IMR-90 (cell line): ENCODE data around the gene VCL. TPM values are rescaled to one million over a fixed set of nuclear protein-coding genes. Genes with fewer than 3 reads are reported as not detected.

ENCODE experiments used
- ATAC-seq: fragments of 200-7000 bp; cut with Tn5 transposase; 2 replicates; pipeline ENCODE4 v1.9.1; 2020; ENCODE audit warnings: low read depth, mild to moderate bottlenecking, moderate library complexity
- BruUV-seq: library from RNA; stranded (reverse); fragments of 400-500 nt; replicated peaks from 2 replicates; lab custom pipeline; 2021; lab: Mats Ljungman, UMichigan
- CTCF ChIA-PET: fragments of 300-600 bp; formaldehyde crosslinking; extraction: SDS; loops from one replicate; lab custom pipeline; 2021; ENCODE audit warnings: antibody characterized with exemption; lab: Yijun Ruan, JAX
- POLR2A ChIA-PET: fragments of 300-600 bp; sonication (Branson Sonifier 250); formaldehyde crosslinking; loops from one replicate; lab custom pipeline; 2022; ENCODE audit warnings: antibody characterized with exemption; ENCODE audit not compliant: unreplicated experiment; lab: Charles Lee
- DNase-seq: peaks from one replicate; pipeline ENCODE4 v3.0.0; 2013
- H2AFZ ChIP-seq: replicated peaks from 2 replicates; pipeline ENCODE3; 2013; ENCODE audit warnings: low read length, mild to moderate bottlenecking; ENCODE audit not compliant: poor library complexity
- H2AK5ac ChIP-seq: 2 replicates; pipeline ENCODE4 v1.6.1; 2013; ENCODE audit warnings: low read depth, low read length, inconsistent platforms
- H2AK9ac ChIP-seq: replicated peaks from 2 replicates; pipeline ENCODE3; 2013; ENCODE audit warnings: mild to moderate bottlenecking, low read depth, low read length, moderate library complexity; ENCODE audit not compliant: poor library complexity
- H2BK120ac ChIP-seq: 2 replicates; pipeline ENCODE4 v1.6.1; 2013; ENCODE audit warnings: low read depth, low read length, inconsistent platforms
- H2BK15ac ChIP-seq: 3 replicates; pipeline ENCODE4 v1.6.1; 2013; ENCODE audit warnings: low read depth, low read length, inconsistent platforms
- H2BK20ac ChIP-seq: 2 replicates; pipeline ENCODE4 v1.6.1; 2013; ENCODE audit warnings: low read depth, mild to moderate bottlenecking, inconsistent platforms, low read length, moderate library complexity
- H2BK5ac ChIP-seq: 2 replicates; pipeline ENCODE4 v1.6.1; 2013; ENCODE audit warnings: mild to moderate bottlenecking, low read depth, low read length, inconsistent platforms; ENCODE audit not compliant: poor library complexity, severe bottlenecking
- H3K14ac ChIP-seq: replicated peaks from 2 replicates; pipeline ENCODE4 v1.6.1; 2013; ENCODE audit warnings: low read depth, low read length, inconsistent platforms
- H3K18ac ChIP-seq: 2 replicates; pipeline ENCODE4 v1.6.1; 2013; ENCODE audit warnings: low read depth, low read length, control low read depth
- H3K23ac ChIP-seq: 2 replicates; pipeline ENCODE4 v1.6.1; 2013; ENCODE audit warnings: low read depth, low read length, inconsistent platforms
- H3K27ac ChIP-seq: 2 replicates; pipeline ENCODE4 v1.5.1; 2013; ENCODE audit warnings: mild to moderate bottlenecking, control low read depth, low read length; ENCODE audit not compliant: insufficient read depth
- H3K27me3 ChIP-seq: 2 replicates; pipeline ENCODE4 v1.6.1; 2013; ENCODE audit warnings: low read length; ENCODE audit not compliant: control insufficient read depth, insufficient read depth
- H3K36me3 ChIP-seq: 2 replicates; pipeline ENCODE4 v1.6.1; 2013; ENCODE audit warnings: low read length, mixed read lengths; ENCODE audit not compliant: control insufficient read depth, insufficient read depth
- H3K4ac ChIP-seq: 2 replicates; pipeline ENCODE4 v1.6.1; 2013; ENCODE audit warnings: low read depth, low read length, inconsistent platforms
- H3K4me1 ChIP-seq: 2 replicates; pipeline ENCODE4 v1.6.1; 2013; ENCODE audit warnings: low read length, mixed read lengths; ENCODE audit not compliant: control insufficient read depth, insufficient read depth
- H3K4me2 ChIP-seq: 2 replicates; pipeline ENCODE4 v1.6.1; 2013; ENCODE audit warnings: low read depth, mild to moderate bottlenecking, control low read depth, low read length, moderate library complexity
- H3K4me3 ChIP-seq: 2 replicates; pipeline ENCODE4 v1.5.1; 2013; ENCODE audit warnings: low read depth, mild to moderate bottlenecking, control low read depth, low read length, moderate library complexity; ENCODE audit not compliant: insufficient read depth
- H3K56ac ChIP-seq: 2 replicates; pipeline ENCODE4 v1.6.1; 2013; ENCODE audit warnings: low read length, inconsistent platforms; ENCODE audit not compliant: insufficient read depth; ENCODE audit errors: extremely low read depth
- H3K79me1 ChIP-seq, 2 experiments: 2 replicates each; pipeline ENCODE4 v1.6.1; 2013; ENCODE audit warnings: low read length in 2 of 2, inconsistent platforms in 1 of 2, low read depth in 1 of 2
- H3K9ac ChIP-seq: 2 replicates; pipeline ENCODE4 v1.6.1; 2013; ENCODE audit warnings: low read depth, low read length, control low read depth
- H3K9me1 ChIP-seq: 2 replicates; pipeline ENCODE4 v1.6.1; 2013; ENCODE audit warnings: low read length, inconsistent platforms; ENCODE audit not compliant: insufficient read depth
- H3K9me3 ChIP-seq: 2 replicates; pipeline ENCODE4 v1.6.1; 2013; ENCODE audit warnings: low read length; ENCODE audit not compliant: control insufficient read depth, insufficient read depth
- H4K20me1 ChIP-seq: 2 replicates; pipeline ENCODE4 v1.6.1; 2013; ENCODE audit warnings: low read length, inconsistent platforms; ENCODE audit not compliant: insufficient read depth
- H4K5ac ChIP-seq: 2 replicates; pipeline ENCODE4 v1.6.1; 2013; ENCODE audit warnings: mild to moderate bottlenecking, low read depth, low read length, control low read depth
- H4K8ac ChIP-seq, 2 experiments: 2 replicates each; pipeline ENCODE4 v1.6.1; 2013; ENCODE audit warnings: low read depth in 2 of 2, low read length in 2 of 2, control low read depth in 1 of 2, inconsistent platforms in 1 of 2
- H4K91ac ChIP-seq: 2 replicates; pipeline ENCODE4 v1.6.1; 2013; ENCODE audit warnings: low read depth, low read length, inconsistent platforms; ENCODE audit not compliant: insufficient read depth
- BHLHE40 ChIP-seq: fragments of 150-350 bp; IDR thresholded peaks from 2 replicates; pipeline ENCODE4 v1.6.1; 2016; ENCODE audit warnings: mild to moderate bottlenecking, low read depth, low read length
- CEBPB ChIP-seq: IDR thresholded peaks from 2 replicates; pipeline ENCODE4 v1.6.1; 2012; ENCODE audit warnings: low read depth, low read length, improper control_type of control experiment
- CHD1 ChIP-seq: IDR thresholded peaks from 2 replicates; pipeline ENCODE4 v1.6.1; 2012; ENCODE audit warnings: low read depth, low read length, improper control_type of control experiment
- CTCF ChIP-seq: conservative IDR thresholded peaks from 2 replicates; pipeline ENCODE4 v1.5.1; 2012; ENCODE audit warnings: mild to moderate bottlenecking, low read depth, low read length, improper control_type of control experiment
- ELK1 ChIP-seq: fragments of 150-350 bp; IDR thresholded peaks from 2 replicates; pipeline ENCODE4 v1.6.1; 2016; ENCODE audit warnings: low read depth, mild to moderate bottlenecking, low read length, moderate library complexity, borderline replicate concordance
- FOS ChIP-seq: fragments of 150-350 bp; IDR thresholded peaks from 2 replicates; pipeline ENCODE4 v1.6.1; 2016; ENCODE audit warnings: low read depth, low read length
- MAFK ChIP-seq: IDR thresholded peaks from 2 replicates; pipeline ENCODE4 v1.6.1; 2012; ENCODE audit warnings: low read depth, low read length, improper control_type of control experiment
- MAZ ChIP-seq: IDR thresholded peaks from 2 replicates; pipeline ENCODE4 v1.6.1; 2012; ENCODE audit warnings: low read depth, mild to moderate bottlenecking, low read length, improper control_type of control experiment, moderate library complexity, borderline replicate concordance
- MXI1 ChIP-seq: IDR thresholded peaks from 2 replicates; pipeline ENCODE4 v1.6.1; 2012; ENCODE audit warnings: low read depth, mild to moderate bottlenecking, low read length, moderate library complexity, borderline replicate concordance
- NFE2L2 ChIP-seq: fragments of 150-350 bp; IDR thresholded peaks from 2 replicates; pipeline ENCODE4 v1.6.1; 2016; ENCODE audit warnings: low read depth, mild to moderate bottlenecking, low read length
- POLR2A ChIP-seq: IDR thresholded peaks from 2 replicates; pipeline ENCODE4 v1.6.1; 2012; ENCODE audit warnings: mild to moderate bottlenecking, low read depth, low read length
- RAD21 ChIP-seq: IDR thresholded peaks from 2 replicates; pipeline ENCODE4 v1.6.1; 2012; ENCODE audit warnings: low read length, improper control_type of control experiment
- RCOR1 ChIP-seq: IDR thresholded peaks from 2 replicates; pipeline ENCODE4 v1.6.1; 2012; ENCODE audit warnings: mild to moderate bottlenecking, low read length, improper control_type of control experiment; ENCODE audit not compliant: insufficient replicate concordance
- RFX5 ChIP-seq: IDR thresholded peaks from 2 replicates; pipeline ENCODE4 v1.8.0; 2012; ENCODE audit warnings: low read depth, mild to moderate bottlenecking, low read length, moderate library complexity
- SMC3 ChIP-seq: fragments of 150-350 bp; IDR thresholded peaks from 2 replicates; pipeline ENCODE4 v1.6.1; 2016; ENCODE audit warnings: low read depth, mild to moderate bottlenecking, antibody characterized with exemption, low read length, moderate library complexity
- USF2 ChIP-seq: fragments of 150-350 bp; IDR thresholded peaks from 2 replicates; pipeline ENCODE4 v1.6.1; 2017; ENCODE audit warnings: mild to moderate bottlenecking, antibody characterized with exemption, low read length, low read depth
- WGBS, 2 experiments: methylation state at CpG; one replicate each; pipeline versions ENCODE4 v1.1.5 to v1.1.7; 2013; ENCODE audit warnings: missing lambda C conversion rate in 2 of 2; ENCODE audit not compliant: insufficient read length in 1 of 2; ENCODE audit errors: extremely low coverage in 2 of 2; 5-methylcytosine and 5-hydroxymethylcytosine counted together
- dilution Hi-C: fragments of 300-500 bp; cut with HindIII; formaldehyde crosslinking; loops from one replicate; pipeline ENCODE4 v1.14.3; 2018; ENCODE audit warnings: low sequenced_read_pairs; ENCODE audit not compliant: unreplicated experiment
- in situ Hi-C: fragments of 300-500 bp; cut with MboI; formaldehyde crosslinking; loops from 3 replicates; pipeline ENCODE4 v1.14.3; 2019; ENCODE audit warnings: low sequenced_read_pairs, inconsistent platforms, mixed read lengths
- intact Hi-C: fragments of 100-400 bp; cut with micrococcal nuclease; formaldehyde crosslinking; loops from 2 replicates; pipeline ENCODE4 v1.10.0; 2022
- polyA plus RNA-seq, 3 experiments: library from polyadenylated mRNA; depleted of rRNA; stranded (reverse); fragments of >200 nt; gene quantifications; 2 replicates each; pipeline ENCODE4 v1.2.3, GENCODE V29; 2012; ENCODE audit warnings: low replicate concordance in 1 of 3
- total RNA-seq: library from RNA; depleted of rRNA; stranded (reverse); fragments of >200 nt; gene quantifications from 2 replicates; pipeline ENCODE4 v1.2.3, GENCODE V29; 2012

The VCL gene
- total and polyA plus RNA-seq, 2 of the 4 experiments (the other 2 are of a cell fraction) = 227 to 283 TPM

- WGBS, 2 experiments = no CpG with 5 or more reads among the region's 2 CpGs
- Histone ChIP-seq H3K27me3 (no peaks in the 10 kb centered on the region), H2AFZ (no peak overlapping the region), H4K91ac (no peak overlapping the region), H3K9ac (no peak overlapping the region), H2BK120ac (0 out of 2 replicates have a peak overlapping the region, but pooled peaks have one; percentile 6), H4K20me1 (no peaks in the 10 kb centered on the region), H3K4me2 (no peak overlapping the region), H4K8ac (no peak overlapping the region), H3K4me1 (peaks cover 14% of the 10 kb centered on the region), H2AK5ac (no peak overlapping the region), H4K5ac (no peak overlapping the region), H2BK15ac (no peak overlapping the region), H3K56ac (no peak overlapping the region), H3K79me1 (peaks cover 0 to 13% of the 10 kb centered on the region in 2 experiments; a peak in 2 of 4 replicates), H3K14ac (no peak overlapping the region), H3K18ac (no peak overlapping the region), H3K27ac (no peak overlapping the region), H3K4ac (no peak overlapping the region), H2AK9ac (no peak overlapping the region), H2BK5ac (no peak overlapping the region), H3K4me3 (no peak overlapping the region), H3K9me3 (peaks cover 2% of the 10 kb centered on the region; the same call in 1 of the 2 replicates), H3K23ac (no peak overlapping the region), H3K9me1 (peaks cover 16% of the 10 kb centered on the region), H3K36me3 (no peaks in the 10 kb centered on the region), H2BK20ac (no peak overlapping the region)
- in situ Hi-C loops = no loop called here
- no peak for TF ChIP-seq CTCF
- TF ChIP-seq SMC3 = no peak
- TF ChIP-seq BHLHE40 = no peak
- no peak for TF ChIP-seq RFX5
- no peak for TF ChIP-seq MAZ
- TF ChIP-seq MXI1 = no peak
- no peak for TF ChIP-seq POLR2A
- TF ChIP-seq USF2 = no peak
- TF ChIP-seq NFE2L2 = no peak
- no peak for TF ChIP-seq RAD21
- no peak for TF ChIP-seq CHD1
- no peak for TF ChIP-seq FOS
- TF ChIP-seq MAFK = no peak
- no peak for TF ChIP-seq ELK1
- TF ChIP-seq CEBPB = no peak
- TF ChIP-seq RCOR1 = no peak
- ChIA-PET POLR2A (no interaction called here), CTCF (no interaction called here)
- intact Hi-C loops = no loop called here
- DNase-seq = no peak
- dilution Hi-C loops = no loop called here
- no TSS peak for BruUV-seq
- ATAC-seq = no peak
Measured at GRCh38 chr10:73970845-73971244, 27.1 kb upstream of the VCL start.
